ENCODE results near the gene MPRIP. TPM values are rescaled to one million over a fixed set of nuclear protein-coding genes. Genes with fewer than 3 reads are reported as not detected.

Gene MPRIP
- total RNA-seq, 1 experiment from 2014 or later = 132 TPM

DNA sequence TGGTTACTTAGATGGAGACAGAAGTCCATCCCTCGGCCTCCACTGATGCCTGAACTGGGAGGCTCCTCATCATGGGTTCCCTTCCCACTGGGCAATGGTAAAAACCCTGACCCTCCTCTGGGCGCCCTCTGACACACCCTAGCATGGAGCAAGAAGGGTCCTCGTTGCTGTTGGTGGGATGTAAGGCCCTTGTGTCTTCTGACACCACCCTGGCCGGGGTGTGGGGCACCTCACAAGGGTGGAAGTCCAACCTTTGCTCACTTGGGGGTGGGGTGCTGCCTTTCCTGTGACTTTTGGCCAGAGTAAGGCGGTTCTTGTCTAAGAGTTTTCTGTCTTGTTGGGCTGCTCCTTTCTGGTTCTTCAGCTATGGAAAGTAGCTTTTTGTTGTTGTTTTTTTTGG lies 28.7 kb downstream of the MPRIP start:
- peak; percentile 15 for DNase-seq
- Histone ChIP-seq H2BK12ac (ENCODE audit: insufficient read length, low read depth, low read length) (no peak overlapping the region), H4K8ac (replicated peaks; ENCODE audit: insufficient read length, low read depth, low read length) (no peak overlapping the region), H3K4me2 (ENCODE audit: insufficient read depth, insufficient read length, low read length) (no peak overlapping the region), H2AFZ (ENCODE audit: low read length) (no peak overlapping the region), H3K9me3 (ENCODE audit: control insufficient read depth, low read depth, low read length) (no peaks in the 10 kb centered on the region), H4K20me1 (ENCODE audit: control insufficient read depth, insufficient read depth, insufficient read length) (no peaks in the 10 kb centered on the region), H3K27me3 (ENCODE audit: insufficient read depth, low read length) (no peaks in the 10 kb centered on the region), H4K5ac (ENCODE audit: insufficient read length, low read depth, low read length) (no peak overlapping the region), H3K56ac (ENCODE audit: insufficient read length, low read depth, low read length) (no peak overlapping the region), H3K23ac (ENCODE audit: insufficient read length, low read depth, low read length) (no peak overlapping the region), H3K9ac (ENCODE audit: extremely low read depth, insufficient read length, low read length) (no peak overlapping the region), H3K18ac (ENCODE audit: insufficient read length, low read depth, low read length) (no peak overlapping the region), H3K4ac (ENCODE audit: low read depth, low read length) (no peak overlapping the region), H3K14ac (ENCODE audit: insufficient read depth, low read length) (no peak overlapping the region), H2AK5ac (ENCODE audit: insufficient read length, low read length) (no peak overlapping the region), H2BK5ac (ENCODE audit: insufficient read length, low read length) (no peak overlapping the region), H2BK15ac (ENCODE audit: low read depth, low read length) (no peak overlapping the region), H2BK20ac (ENCODE audit: low read depth, low read length, poor library complexity, severe bottlenecking) (no peak overlapping the region), H3K79me2 (ENCODE audit: insufficient read depth, low read length) (no peaks in the 10 kb centered on the region; the same call in 1 of the 2 replicates), H3K79me1 (ENCODE audit: insufficient read depth, low read depth, low read length, poor library complexity, severe bottlenecking) (no peaks in the 10 kb centered on the region), H2BK120ac (ENCODE audit: low read depth, low read length, poor library complexity, severe bottlenecking) (no peak overlapping the region), H3T11ph (ENCODE audit: low read length) (no peak overlapping the region), H3K27ac (ENCODE audit: insufficient read length, low read depth, low read length) (no peak overlapping the region), H3K23me2 (ENCODE audit: insufficient read length, low read depth, low read length, poor library complexity, severe bottlenecking) (no peaks in the 10 kb centered on the region), H3K4me1 (ENCODE audit: insufficient read depth, low read length) (no peaks in the 10 kb centered on the region; the same call in 1 of the 2 replicates), H4K91ac (ENCODE audit: insufficient read length, low read depth, low read length) (no peak overlapping the region)
- TF ChIP-seq, protein P1, sequence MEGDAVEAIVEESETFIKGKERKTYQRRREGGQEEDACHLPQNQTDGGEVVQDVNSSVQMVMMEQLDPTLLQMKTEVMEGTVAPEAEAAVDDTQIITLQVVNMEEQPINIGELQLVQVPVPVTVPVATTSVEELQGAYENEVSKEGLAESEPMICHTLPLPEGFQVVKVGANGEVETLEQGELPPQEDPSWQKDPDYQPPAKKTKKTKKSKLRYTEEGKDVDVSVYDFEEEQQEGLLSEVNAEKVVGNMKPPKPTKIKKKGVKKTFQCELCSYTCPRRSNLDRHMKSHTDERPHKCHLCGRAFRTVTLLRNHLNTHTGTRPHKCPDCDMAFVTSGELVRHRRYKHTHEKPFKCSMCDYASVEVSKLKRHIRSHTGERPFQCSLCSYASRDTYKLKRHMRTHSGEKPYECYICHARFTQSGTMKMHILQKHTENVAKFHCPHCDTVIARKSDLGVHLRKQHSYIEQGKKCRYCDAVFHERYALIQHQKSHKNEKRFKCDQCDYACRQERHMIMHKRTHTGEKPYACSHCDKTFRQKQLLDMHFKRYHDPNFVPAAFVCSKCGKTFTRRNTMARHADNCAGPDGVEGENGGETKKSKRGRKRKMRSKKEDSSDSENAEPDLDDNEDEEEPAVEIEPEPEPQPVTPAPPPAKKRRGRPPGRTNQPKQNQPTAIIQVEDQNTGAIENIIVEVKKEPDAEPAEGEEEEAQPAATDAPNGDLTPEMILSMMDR (conservative IDR thresholded peaks at IDR 0.05) = no peak
- peaks cover 2 to 25% (median 12%) of the 10 kb centered on the region in 3 experiments; a peak in 6 of 7 replicates for H3K36me3 Mint-ChIP-seq (ENCODE audit: insufficient read depth in 1 of 3, low read depth in 3 of 3)
- no peak overlapping the region for H3K4me3 Mint-ChIP-seq
- H3K27ac Mint-ChIP-seq = peak overlapping the region in 2 of 3 experiments; percentile 68 to 80; a peak in 2 of 7 replicates
- no peaks in the 10 kb centered on the region for H3K9me3 Mint-ChIP-seq
- WGBS (ENCODE audit: extremely low coverage, insufficient read length, low lambda C conversion rate) = no CpG with 5 or more reads among the region's 5 CpGs
- no peaks in the 10 kb centered on the region for H3K27me3 Mint-ChIP-seq (ENCODE audit: low read depth)
- H3K4me1 Mint-ChIP-seq = peaks cover 0 to 3% of the 10 kb centered on the region in 2 experiments; a peak in 2 of 4 replicates

Data from H9 (cell line).